Suprapubic skin (tissue), 4 donors: ENCODE data around the gene ATXN10.

ENCODE experiments used
- POLR2A ChIP-seq, 2 donors: fragments of 450-650 bp; IDR thresholded peaks; one replicate each; pipeline ENCODE4 v1.6.1; 2017; ENCODE audit warnings: antibody characterized with exemption in 2 of 2, mild to moderate bottlenecking in 2 of 2, moderate library complexity in 2 of 2
- POLR2AphosphoS5 ChIP-seq, 3 donors: sonication (generic); formaldehyde crosslinking; IDR thresholded peaks; one replicate each; pipeline ENCODE4 v1.6.1; 2017; ENCODE audit warnings: antibody characterized with exemption in 3 of 3
- TF ChIP-seq, protein P1 (sequence below), 2 donors: fragments of 200-600 bp in 1 of 2; fragments of 450-650 bp in 1 of 2; sonication (generic) in 1 of 2; IDR thresholded peaks; one replicate each; pipeline ENCODE4 v1.5.1; 2016 to 2019; ENCODE audit warnings: antibody characterized with exemption in 2 of 2, mild to moderate bottlenecking in 1 of 2, moderate library complexity in 1 of 2

DNA sequence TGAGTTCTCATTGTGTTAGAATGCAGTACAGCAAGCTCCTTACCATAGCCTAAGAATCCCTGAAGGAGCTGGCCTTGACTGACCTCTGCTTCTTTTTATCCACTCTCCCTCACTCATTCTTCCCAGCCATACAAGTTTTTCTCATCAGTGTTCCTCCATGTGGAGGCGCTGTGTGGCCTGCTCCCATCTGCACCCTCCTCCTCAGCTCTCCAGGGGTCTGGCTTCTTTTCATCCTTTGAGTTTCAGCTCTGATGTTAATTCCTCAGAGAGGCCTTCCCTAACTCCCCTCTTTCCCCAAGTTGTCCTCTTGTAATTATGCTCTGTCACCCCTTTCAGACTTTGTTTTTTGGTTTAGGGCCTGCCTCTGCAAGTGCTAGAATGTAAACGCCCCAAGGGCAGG is 160.5 kb downstream of the ATXN10 start:
- no peak for TF ChIP-seq POLR2AphosphoS5 (IDR thresholded peaks at IDR 0.05)
- TF ChIP-seq, protein P1, sequence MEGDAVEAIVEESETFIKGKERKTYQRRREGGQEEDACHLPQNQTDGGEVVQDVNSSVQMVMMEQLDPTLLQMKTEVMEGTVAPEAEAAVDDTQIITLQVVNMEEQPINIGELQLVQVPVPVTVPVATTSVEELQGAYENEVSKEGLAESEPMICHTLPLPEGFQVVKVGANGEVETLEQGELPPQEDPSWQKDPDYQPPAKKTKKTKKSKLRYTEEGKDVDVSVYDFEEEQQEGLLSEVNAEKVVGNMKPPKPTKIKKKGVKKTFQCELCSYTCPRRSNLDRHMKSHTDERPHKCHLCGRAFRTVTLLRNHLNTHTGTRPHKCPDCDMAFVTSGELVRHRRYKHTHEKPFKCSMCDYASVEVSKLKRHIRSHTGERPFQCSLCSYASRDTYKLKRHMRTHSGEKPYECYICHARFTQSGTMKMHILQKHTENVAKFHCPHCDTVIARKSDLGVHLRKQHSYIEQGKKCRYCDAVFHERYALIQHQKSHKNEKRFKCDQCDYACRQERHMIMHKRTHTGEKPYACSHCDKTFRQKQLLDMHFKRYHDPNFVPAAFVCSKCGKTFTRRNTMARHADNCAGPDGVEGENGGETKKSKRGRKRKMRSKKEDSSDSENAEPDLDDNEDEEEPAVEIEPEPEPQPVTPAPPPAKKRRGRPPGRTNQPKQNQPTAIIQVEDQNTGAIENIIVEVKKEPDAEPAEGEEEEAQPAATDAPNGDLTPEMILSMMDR (IDR thresholded peaks at IDR 0.05) = no peak
- TF ChIP-seq POLR2A (IDR thresholded peaks at IDR 0.05) = no peak
